Measurements from ENCODE around the gene PGBD2.
"Not testable (repeated sequence)": the region's sequence is repeated elsewhere in the genome, so short reads cannot be mapped to it uniquely, and the experiment has no call there.

The PGBD2 gene

DNA sequence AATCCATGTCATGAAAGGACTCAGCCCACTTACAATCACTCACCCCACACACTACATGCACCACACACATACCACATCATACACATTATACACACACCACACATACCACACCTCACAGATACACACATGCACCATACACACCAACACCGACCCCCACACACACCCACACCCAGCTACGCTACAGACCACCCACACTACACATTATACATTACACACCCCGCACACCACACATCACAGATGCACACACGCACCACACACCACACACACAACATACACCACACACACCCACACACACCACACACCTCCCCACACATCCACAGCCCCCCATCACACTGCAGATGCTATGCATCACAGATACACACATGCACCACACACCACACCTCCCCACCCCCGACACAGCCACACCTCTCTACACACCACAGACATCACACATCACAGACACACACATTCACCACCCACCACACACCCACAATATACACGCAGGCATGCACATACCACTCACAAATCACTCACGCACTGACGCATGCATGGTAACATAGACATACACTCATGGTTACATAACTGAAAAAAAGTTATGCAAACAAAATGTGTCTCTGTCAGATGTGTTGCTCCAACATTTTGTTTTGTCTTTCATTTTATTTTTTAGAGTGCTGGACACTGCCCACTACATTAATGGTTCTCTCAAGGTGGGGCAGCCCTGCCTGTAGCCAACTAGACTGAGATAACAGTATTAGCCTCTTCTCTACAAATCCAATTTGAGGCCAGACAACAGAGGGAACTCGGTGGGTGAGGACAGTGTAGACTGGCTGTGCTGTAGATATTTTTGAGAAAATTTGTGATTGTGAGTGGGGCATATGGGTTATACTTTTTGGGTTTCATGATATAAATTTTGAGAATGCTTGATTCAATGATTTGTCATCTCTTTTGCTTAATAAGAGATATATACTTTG, 15.2 kb upstream of the PGBD2 start:
- no peak for DNase-seq (ENCODE audit: low read depth)

DNA sequence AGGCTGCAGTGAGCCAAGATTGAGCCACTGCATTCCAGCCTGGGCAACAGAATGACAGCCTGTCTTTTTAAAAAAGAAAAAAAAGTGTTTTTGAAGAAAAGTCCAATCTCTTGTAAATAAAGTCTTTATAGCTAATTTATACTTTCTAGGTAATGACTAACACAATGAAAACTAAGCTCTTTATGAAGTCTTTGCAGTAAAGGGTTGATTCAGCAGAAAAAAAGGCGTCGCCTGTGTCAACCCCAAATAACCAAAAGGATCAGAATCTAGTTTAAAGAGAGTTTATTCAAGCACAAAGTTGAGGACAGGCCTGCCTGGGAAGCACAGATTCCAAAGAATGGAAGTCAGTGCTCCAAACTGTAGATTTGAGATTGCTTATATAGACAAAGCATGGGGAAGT, 14.3 kb upstream of the PGBD2 start:
- DNase-seq (ENCODE audit: low read depth), result no peak

DNA sequence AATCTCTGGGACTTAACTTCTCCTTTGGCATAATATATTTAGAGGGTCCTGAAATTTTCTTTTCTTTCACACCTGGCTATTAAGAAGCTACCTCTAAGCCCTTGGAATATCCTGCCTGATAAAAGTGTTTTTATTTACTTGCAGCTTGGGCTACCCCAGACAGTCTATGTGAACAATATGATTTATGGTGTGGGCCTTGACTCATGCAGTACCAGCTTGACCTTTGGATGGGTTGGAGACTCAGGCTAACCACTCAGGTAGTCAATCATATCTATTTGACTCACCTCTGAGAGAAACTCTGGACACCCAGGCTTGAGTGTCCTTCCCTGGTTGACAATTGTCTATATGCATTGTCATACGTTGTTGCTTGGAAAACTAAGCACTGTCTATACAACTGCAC, 13.4 kb upstream of the PGBD2 start:
- no peak for DNase-seq (ENCODE audit: low read depth)

DNA sequence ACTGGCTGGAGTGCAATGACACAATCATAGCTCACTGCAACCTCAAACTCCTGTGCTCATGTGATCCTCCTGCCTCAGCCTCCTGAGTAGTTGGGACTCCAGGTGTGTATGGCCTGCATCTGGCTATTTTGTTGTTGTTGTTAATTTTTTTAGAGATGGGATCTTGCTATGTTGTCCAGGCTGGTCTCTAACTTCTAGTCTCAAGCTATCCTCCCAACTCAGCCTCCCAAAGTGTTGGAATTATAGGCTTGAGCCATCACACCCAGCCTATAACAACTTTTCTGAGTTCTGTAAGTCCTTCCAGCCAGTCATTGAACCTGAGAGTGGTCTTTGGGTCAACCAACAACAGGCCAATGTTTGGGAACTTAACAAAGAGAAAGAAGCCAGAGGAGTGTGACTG, 11.2 kb upstream of the PGBD2 start:
- no peak for DNase-seq (ENCODE audit: low read depth)

DNA sequence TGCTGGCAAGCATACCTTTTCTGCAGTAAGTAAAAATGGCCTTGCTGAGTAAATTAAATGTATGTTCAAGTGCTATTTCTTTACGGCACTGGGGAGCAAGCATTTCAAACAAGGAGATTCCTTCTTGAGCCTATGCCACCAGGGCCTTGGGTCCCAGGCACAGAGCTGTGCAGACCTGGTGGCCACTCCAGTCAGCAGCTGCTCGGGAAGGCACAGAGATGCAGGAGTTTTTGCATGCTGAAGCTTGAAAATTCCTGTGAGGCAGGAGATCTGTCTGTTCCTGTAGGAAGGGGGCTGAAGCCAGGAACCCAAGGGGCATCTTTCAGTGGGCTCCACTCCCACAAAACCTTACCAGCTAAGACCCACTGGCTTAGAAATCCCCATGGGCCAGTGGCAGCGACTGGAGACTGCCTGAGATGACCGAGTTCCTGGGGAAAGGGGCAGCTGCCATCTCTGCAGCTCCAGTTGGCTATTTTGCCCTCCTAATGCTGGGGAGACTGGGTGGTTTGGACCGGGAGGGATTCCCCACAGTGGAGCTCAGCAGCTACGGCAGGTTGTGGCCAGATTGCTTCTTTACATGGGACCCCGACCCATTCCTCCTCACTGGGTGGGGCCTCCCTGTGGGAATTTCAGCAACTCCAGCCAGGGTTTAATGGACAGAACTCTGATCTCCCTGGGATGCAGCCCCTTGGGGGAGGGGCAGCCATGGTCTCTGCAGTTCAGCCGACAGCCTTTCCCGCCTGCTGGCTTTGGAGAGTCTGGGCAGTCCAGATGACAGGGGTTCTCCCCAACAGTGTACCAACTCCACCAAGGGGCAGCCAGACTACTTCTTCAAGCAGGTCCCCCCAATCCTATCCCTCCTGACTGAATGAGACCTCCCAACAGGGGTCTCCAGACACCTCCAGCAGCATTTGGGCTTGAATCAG, 8.4 kb upstream of the PGBD2 start:
- DNase-seq (ENCODE audit: low read depth), result no peak

DNA sequence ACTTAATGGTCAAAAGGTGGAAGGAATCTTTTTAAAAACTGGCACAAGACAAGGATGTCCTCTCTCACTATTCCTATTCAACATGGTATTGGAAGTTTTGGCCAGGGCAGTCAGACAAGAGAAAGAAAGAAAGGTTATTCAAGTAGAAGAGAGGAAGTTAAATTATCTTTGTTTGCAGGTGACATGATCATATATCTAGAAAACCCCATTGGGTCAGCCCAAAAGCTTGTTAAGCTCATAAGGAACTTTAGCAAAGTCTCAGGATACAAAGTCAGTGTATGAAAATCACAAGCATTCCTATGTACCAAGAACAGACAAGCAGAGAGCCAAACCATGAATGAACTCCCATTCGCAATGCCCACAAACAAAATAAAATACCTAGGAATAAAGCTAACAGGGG, 5.4 kb upstream of the PGBD2 start:
- DNase-seq (ENCODE audit: low read depth), result no peak

DNA sequence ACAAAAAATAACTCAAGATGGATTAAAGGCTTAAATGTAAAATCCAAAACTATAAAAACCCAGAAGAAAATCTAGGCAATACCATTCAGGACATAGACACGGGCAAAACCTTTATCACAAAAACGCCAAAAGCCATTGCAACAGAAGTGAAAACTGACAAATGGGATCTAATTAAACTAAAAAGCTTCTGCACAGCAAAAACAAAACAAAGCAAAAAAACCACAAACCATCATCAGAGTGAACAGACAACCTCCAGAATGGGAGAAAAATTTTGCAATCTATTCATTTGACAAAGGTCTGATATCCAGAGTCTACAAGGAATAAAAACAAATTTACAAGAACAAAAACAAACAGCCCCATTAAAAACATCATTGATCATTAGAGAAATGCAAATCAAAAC, 4.5 kb upstream of the PGBD2 start:
- no peak for DNase-seq (ENCODE audit: low read depth)

DNA sequence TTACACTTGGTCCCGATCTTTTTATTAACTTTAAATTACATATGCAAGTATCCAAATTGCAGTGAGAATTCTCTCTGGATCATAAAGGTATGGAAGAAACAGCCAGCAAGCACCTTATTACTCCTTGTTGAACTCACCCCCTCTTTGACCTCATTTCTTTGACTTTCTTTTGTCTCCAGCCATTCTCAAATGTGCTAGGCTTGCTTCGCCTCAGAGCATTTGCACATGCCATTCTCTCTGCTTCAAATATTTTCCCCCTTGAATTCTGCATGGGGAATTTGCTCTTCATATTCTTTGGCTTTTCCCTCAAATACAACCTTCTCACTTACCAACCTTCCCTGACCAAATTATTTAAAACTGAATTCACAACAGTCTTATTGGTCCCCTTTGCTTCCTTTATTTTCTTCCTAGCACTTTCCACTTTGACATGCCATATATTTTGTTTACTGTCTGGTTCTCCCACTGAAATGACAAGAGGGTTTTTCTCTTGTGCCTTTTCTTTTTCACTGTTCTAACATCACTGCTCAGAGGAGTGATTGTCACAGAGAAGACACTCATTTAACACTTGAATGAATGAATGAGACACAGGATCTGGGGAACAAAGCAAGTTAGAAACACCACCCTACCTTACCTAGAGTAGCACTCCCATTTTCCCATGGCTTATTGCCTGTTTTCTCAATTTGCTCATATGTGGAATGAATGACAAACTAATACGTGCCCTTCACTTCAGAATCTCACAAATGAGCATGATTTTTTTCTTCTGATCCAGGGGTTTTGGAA, 1.4 kb upstream of the PGBD2 start:
- no peak for DNase-seq (ENCODE audit: low read depth)

DNA sequence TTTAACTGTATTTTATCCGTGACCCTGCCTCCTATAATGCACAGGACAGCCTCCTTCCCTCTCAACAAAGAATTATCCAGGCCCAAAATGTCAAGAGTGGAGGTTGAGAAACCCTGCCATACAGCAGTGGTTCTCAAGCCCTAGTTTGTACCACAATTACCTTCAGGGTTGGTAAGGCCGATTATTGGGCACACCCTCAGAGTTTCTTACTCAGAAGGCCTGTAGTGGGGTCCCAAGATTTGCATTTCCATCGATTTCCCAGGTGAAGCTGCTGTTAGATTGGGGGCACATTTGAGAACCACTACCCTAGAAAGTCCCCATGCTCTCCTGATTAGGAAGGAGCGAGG, 400 bp upstream of the PGBD2 start:
- no peak for DNase-seq (ENCODE audit: low read depth)

DNA sequence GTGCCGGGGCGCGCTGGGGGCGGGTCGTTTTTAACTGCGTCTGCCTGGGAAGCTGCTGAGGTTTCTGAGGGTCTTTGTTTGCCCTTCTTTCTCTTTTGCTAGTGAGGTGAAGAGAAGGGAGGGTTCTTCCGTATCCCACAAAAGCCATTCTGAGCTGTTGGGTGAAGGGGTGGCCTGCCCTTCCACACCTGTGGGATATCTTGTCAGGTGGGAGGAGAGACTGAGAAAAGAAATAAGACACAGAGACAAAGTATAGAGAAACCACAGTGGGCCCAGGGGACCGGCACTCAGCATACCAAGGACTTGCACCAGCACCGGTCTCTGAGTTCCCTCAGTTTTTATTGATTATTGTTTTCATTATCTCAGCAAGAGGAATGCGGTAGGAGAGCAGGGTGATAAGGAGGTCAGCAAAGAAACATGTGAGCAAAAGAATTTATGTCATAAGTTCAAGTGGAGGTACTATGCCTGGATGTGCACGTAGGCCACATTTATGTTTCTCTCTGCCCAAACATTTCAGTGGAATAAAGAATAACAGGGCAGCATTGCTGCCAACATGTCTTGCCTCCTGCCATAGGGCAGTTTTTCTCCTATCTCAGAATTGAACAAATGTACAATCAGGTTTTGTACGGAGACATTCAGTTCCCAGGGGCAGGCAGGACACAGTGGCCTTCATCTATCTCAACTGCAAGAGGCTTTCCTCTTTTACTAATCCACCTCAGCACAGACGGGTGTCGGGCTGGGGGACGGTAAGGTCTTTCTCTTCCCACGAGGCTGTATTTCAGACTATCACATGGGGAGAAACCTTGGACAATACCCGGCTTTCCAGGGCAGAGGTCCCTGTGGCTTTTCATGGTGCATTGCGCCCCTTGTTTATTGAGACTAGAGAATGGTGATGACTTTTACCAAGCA, 972 bp downstream of the PGBD2 start:
- no peak for DNase-seq (ENCODE audit: low read depth)

DNA sequence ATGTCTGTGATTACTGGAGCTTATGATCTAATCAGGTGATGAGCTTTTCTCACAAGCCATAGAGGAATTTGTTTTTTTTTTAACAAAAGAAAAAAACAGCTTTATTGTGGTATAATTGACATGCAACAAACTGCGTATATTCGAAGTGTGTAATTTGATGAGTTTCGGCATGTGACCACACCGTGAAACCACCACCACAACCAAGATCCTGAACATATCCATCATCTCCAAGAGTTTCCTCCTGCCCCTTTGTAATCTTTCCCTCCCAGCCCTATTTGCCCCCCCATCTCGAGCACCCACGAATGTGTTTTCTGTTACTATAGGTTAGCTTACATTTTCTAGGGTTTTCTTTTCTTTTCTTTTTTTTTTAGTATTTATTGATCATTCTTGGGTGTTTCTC, 4.7 kb downstream of the PGBD2 start:
- no peak for DNase-seq (ENCODE audit: low read depth)

DNA sequence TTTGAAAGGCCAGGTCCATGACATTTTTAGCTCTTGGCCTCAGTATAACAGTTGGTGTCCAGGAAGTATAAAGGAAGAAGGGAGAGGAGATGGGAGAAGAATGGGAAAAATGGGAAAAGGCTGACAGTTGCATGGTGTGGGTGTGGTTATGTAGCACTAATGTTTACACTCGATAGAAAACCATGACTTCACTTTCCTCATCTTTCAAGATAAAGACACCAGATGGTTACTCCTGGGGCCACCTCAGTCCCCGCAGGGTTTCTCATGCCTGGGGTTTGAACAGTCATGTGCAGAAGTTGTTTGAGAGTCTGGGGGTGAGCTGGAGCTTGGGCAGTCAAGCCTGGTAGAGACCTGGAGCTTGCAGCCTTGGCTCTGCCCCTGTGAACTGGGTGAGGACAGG, 7.9 kb downstream of the PGBD2 start:
- no peak for DNase-seq (ENCODE audit: low read depth)

DNA sequence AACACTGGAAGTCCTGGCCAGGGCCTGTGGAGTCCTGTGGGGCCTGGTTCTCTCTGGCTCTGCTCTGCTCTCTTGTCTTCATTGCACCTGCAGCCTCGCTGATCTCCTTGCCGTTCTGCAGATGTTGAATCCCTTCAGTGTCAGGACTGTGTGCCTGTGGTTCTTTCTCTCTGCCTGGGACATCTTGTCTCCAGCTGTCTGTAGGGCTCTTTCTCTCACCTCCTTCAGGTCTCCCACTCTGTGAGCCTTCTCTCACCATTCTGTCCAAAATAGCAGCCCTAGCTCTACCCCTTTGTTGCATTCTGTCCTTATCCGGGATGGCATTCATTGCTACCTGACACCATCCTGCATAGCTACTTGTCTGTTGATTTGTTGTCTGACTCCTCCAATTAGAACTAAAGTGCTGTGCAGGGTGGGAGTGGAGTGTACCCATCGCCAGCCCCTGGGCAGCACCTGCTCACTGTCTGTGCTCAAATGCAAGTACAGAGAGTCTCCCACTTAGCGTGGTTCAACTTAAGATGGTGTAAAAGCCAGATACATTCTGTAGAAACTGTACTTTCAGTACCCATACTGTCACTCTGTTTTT, 8.9 kb downstream of the PGBD2 start:
- no peak for DNase-seq (ENCODE audit: low read depth)

DNA sequence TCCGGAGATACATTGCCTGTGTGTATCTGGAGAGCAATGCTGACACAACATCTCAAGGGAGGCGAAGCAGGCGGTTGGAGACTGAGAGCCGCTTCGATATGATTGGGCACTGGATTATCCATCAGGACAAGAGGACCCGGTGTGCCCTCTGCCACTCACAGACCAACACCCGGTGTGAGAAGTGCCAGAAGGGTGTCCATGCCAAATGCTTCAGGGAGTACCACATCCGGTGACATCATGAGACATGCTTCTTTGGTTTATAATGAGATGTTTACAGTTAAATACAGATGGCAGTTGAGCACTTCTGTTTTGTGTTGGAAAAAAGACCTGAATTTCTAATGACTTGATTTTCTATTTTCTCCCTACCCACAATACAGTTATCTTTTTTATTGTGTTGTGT, 12.1 kb downstream of the PGBD2 start:
- no peak for DNase-seq (ENCODE audit: low read depth)

DNA sequence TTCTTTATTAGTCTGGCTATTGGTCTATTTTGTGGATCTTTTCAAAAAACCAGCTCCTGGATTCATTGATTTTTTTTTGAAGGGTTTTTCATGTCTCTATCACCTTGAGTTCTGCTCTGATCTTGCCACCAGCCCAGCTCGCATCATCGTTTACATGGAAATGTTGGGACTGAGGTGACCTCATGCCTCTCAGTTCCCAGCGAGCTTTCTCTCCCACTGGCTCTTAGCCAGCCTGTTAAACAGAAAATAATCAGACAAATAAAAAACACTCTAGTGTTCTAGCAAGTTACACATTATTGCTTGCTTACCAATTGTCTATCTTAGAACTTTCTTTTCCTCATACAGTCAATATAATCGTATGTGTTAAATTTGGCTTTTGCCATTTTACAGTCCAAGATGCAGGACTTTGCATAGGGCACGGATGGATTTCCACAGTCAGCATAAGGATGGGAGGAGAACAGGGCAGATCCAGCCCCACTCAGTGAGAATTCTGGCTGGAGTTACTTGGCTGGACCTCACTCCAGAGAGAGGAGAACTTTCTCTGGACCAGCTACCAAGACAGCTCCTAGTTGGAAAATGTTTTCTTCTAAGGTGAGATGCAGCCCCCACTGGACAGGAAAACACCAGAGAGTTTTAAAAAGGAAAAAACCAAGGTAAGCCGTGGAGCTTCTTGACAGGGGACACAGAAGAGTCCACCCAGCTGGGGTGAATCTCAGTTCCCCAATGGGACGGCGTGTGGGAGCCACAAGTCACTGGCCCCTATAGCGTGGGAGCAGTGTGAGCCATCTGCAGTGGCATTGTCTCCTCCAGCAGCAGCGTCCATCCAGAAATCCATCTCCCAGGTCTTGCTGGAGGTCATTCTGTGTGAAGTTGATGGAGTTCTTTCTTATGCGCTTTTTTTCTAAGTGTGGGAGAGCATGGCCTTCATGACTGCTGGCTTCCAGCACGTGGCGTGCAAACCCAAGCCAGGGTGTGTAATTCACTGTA, 17.6 kb downstream of the PGBD2 start:
- DNase-seq (ENCODE audit: low read depth), result no peak

DNA sequence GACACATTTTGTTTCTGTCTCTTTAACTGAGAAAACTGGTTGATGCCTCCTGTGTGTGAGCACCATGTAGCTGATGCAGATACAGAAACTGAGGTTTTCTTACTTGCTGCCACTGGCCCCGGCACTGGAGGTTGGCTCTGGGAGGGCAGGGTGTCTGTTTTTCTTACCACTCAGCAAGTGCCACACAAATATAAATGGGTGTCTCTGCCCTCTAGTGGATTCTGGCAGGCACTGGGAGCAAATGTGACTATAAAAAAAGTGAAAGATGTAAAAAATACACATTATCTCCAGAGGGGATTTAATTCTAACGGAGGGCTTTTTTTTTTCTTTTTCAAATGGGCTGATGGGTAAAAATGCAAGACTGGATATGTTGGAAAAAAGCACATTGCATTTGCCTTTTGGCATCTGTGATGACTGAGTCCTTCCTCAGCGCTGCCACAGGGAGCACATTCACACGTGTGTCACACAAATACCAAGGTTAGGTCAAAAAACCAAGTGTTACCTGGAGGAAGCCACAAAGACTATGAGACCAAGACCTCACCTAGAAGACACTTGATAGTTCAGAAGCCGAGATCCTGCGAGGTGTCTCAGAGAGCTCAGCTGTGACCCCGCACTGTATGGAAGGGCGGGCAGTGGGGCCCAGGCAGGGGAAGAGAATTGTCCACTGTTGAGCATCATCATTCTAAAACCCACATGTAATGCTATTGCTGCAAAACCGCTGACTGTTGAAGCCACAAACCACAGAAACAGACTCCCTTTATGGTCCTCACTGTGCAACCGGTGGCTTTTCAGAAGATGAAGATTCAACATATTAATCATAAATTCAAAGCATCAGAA, 18.9 kb downstream of the PGBD2 start:
- DNase-seq (ENCODE audit: low read depth), result no peak

DNA sequence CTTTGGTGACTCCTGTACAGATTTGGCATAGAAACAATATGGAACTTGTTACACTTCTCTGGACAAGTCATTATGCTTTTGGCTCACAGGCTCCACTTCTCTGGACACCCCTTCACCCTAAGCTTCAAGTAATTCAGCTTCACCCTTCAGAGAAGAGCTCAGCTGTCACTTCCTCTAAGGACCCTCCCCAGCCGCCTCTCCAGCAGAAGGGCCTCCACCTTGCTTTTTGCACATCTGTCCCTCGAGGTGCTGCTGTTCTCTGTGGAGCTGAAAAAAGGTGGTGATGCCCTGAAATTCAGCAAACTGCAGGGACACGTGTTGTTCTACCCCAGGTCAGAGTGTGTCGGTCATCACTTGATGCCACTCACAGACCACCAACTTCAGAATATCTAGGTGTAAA, 19.8 kb downstream of the PGBD2 start:
- DNase-seq (ENCODE audit: low read depth), result not testable (repeated sequence)

DNA sequence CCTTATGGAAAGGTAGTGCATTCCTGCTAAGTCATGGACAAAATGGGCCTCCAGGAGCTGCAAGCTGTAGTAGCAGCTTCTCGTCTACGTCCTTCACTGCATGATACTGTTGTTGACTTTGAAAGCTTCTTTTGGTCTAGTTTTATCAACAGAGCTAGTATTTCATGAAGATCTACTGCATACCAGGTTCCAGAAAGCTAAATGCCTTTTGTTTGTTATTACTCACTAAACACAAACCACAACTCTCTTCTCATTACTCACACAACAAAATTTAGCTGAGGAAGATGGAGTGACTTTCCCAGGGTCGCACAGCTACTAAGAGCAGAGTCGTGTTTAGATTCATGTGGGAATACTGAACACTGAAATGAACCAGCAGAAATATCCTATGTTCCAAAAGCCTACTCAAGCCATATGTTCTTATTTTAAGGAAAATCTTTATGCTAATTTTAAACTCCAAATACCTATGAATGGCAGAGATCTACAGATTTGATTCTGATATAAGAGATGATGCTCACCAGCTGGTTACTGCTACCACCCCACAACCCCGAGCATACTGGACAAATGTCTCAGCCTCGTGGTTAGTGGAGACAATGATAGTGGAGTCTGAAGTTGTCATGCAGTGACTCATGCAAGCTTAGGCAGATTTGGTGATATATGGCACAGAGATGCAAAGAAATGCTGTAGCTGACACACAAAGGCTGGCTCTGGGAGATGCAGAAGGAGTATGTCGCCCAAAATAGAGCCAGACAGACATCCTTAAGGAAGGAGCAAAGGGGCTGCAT, 20.6 kb downstream of the PGBD2 start:
- DNase-seq (ENCODE audit: low read depth), result no peak
